H9 (cell line): ENCODE results near the gene MEI4. TPM values are rescaled to one million over a fixed set of nuclear protein-coding genes. Genes with fewer than 3 reads are reported as not detected.

Experiments
- DNase-seq: peaks from one replicate; pipeline ENCODE4 v3.0.0-alpha.2; 2017
- H2AFZ ChIP-seq: one replicate; pipeline ENCODE4 v1.6.1; 2013; ENCODE audit warnings: mild to moderate bottlenecking, low read length, control low read depth, moderate library complexity
- H2AK5ac ChIP-seq: 2 replicates; pipeline ENCODE4 v1.6.1; 2013; ENCODE audit warnings: low read length, control low read depth, mixed read lengths; ENCODE audit not compliant: insufficient read length
- H2BK120ac ChIP-seq: one replicate; pipeline ENCODE4 v1.6.1; 2013; ENCODE audit warnings: low read depth, mild to moderate bottlenecking, low read length, control low read depth, inconsistent platforms; ENCODE audit not compliant: poor library complexity, severe bottlenecking
- H2BK12ac ChIP-seq: 2 replicates; pipeline ENCODE4 v1.6.1; 2013; ENCODE audit warnings: low read length, control low read depth, mixed read lengths, low read depth; ENCODE audit not compliant: insufficient read length
- H2BK15ac ChIP-seq: 2 replicates; pipeline ENCODE4 v1.6.1; 2013; ENCODE audit warnings: low read depth, low read length, control low read depth
- H2BK20ac ChIP-seq: one replicate; pipeline ENCODE4 v1.6.1; 2013; ENCODE audit warnings: low read depth, mild to moderate bottlenecking, low read length, control low read depth, inconsistent platforms; ENCODE audit not compliant: poor library complexity, severe bottlenecking
- H2BK5ac ChIP-seq: 2 replicates; pipeline ENCODE4 v1.6.1; 2013; ENCODE audit warnings: low read length, control low read depth, mixed read lengths; ENCODE audit not compliant: insufficient read length
- H3K14ac ChIP-seq: 2 replicates; pipeline ENCODE4 v1.6.1; 2013; ENCODE audit warnings: low read length, control low read depth; ENCODE audit not compliant: insufficient read depth
- H3K18ac ChIP-seq: 2 replicates; pipeline ENCODE4 v1.6.1; 2013; ENCODE audit warnings: low read depth, mild to moderate bottlenecking, mixed read lengths, low read length, control low read depth; ENCODE audit not compliant: insufficient read length
- H3K23ac ChIP-seq: 2 replicates; pipeline ENCODE4 v1.6.1; 2013; ENCODE audit warnings: low read length, control low read depth, mixed read lengths, low read depth; ENCODE audit not compliant: insufficient read length
- H3K23me2 ChIP-seq: 2 replicates; pipeline ENCODE4 v1.6.1; 2013; ENCODE audit warnings: low read depth, mild to moderate bottlenecking, mixed read lengths, low read length, control low read depth; ENCODE audit not compliant: insufficient read length, poor library complexity, severe bottlenecking
- H3K27ac ChIP-seq: 2 replicates; pipeline ENCODE4 v1.5.1; 2013; ENCODE audit warnings: low read length, control low read depth, mixed read lengths, low read depth; ENCODE audit not compliant: insufficient read length
- H3K27me3 ChIP-seq: 2 replicates; pipeline ENCODE4 v1.6.1; 2013; ENCODE audit warnings: low read length, control low read depth, inconsistent platforms; ENCODE audit not compliant: insufficient read depth
- H3K4ac ChIP-seq: 2 replicates; pipeline ENCODE4 v1.6.1; 2013; ENCODE audit warnings: low read depth, mild to moderate bottlenecking, control low read depth, inconsistent platforms, low read length, moderate library complexity
- H3K4me1 ChIP-seq: 2 replicates; pipeline ENCODE4 v1.6.1; 2013; ENCODE audit warnings: low read length, control low read depth, inconsistent platforms; ENCODE audit not compliant: insufficient read depth
- H3K4me2 ChIP-seq: 2 replicates; pipeline ENCODE4 v1.6.1; 2013; ENCODE audit warnings: low read length, control low read depth, mixed read lengths; ENCODE audit not compliant: insufficient read length, insufficient read depth
- H3K56ac ChIP-seq: 2 replicates; pipeline ENCODE4 v1.6.1; 2013; ENCODE audit warnings: low read depth, mild to moderate bottlenecking, mixed read lengths, low read length, control low read depth; ENCODE audit not compliant: insufficient read length
- H3K79me1 ChIP-seq: 2 replicates; pipeline ENCODE4 v1.6.1; 2013; ENCODE audit warnings: low read depth, mild to moderate bottlenecking, moderate library complexity, low read length, control low read depth, inconsistent platforms; ENCODE audit not compliant: insufficient read depth, poor library complexity, severe bottlenecking
- H3K79me2 ChIP-seq: 2 replicates; pipeline ENCODE4 v1.6.1; 2013; ENCODE audit warnings: low read length, control low read depth, inconsistent platforms; ENCODE audit not compliant: insufficient read depth
- H3K9ac ChIP-seq: 2 replicates; pipeline ENCODE4 v1.6.1; 2013; ENCODE audit warnings: low read length, control low read depth, mixed read lengths; ENCODE audit not compliant: insufficient read length; ENCODE audit errors: extremely low read depth
- H3K9me3 ChIP-seq: one replicate; pipeline ENCODE4 v1.6.1; 2013; ENCODE audit warnings: low read depth, low read length, inconsistent platforms; ENCODE audit not compliant: control insufficient read depth
- H3T11ph ChIP-seq: one replicate; pipeline ENCODE4 v1.6.1; 2013; ENCODE audit warnings: mild to moderate bottlenecking, low read length, control low read depth, inconsistent platforms
- H4K20me1 ChIP-seq: one replicate; pipeline ENCODE4 v1.6.1; 2013; ENCODE audit not compliant: control insufficient read depth, insufficient read length, insufficient read depth
- H4K5ac ChIP-seq: 2 replicates; pipeline ENCODE4 v1.6.1; 2013; ENCODE audit warnings: low read depth, mild to moderate bottlenecking, mixed read lengths, low read length, control low read depth; ENCODE audit not compliant: insufficient read length
- H4K8ac ChIP-seq: replicated peaks from 2 replicates; pipeline ENCODE4 v1.6.1; 2013; ENCODE audit warnings: low read length, control low read depth, mixed read lengths, low read depth; ENCODE audit not compliant: insufficient read length
- H4K91ac ChIP-seq: 2 replicates; pipeline ENCODE4 v1.6.1; 2013; ENCODE audit warnings: low read depth, mild to moderate bottlenecking, moderate library complexity, mixed read lengths, low read length, control low read depth; ENCODE audit not compliant: insufficient read length
- H3K27ac Mint-ChIP-seq, 3 experiments: 2 replicates in 2 of 3; 3 replicates in 1 of 3; pipeline ENCODE4 v1.8.0; 2020 to 2021; ENCODE audit warnings: mixed read lengths in 3 of 3, mild to moderate bottlenecking in 1 of 3, moderate library complexity in 1 of 3
- H3K27me3 Mint-ChIP-seq: 2 replicates; pipeline ENCODE4 v1.8.0; 2021; ENCODE audit warnings: low read depth, mild to moderate bottlenecking, moderate library complexity, mixed read lengths
- H3K36me3 Mint-ChIP-seq, 3 experiments: 2 replicates in 2 of 3; 3 replicates in 1 of 3; pipeline ENCODE4 v1.8.0; 2020 to 2021; ENCODE audit warnings: low read depth in 3 of 3, mixed read lengths in 3 of 3; ENCODE audit not compliant: insufficient read depth in 1 of 3
- H3K4me1 Mint-ChIP-seq, 2 experiments: 2 replicates each; pipeline ENCODE4 v1.8.0; 2020; ENCODE audit warnings: mixed read lengths in 2 of 2
- H3K4me3 Mint-ChIP-seq, 2 experiments: 2 replicates in 1 of 2; 3 replicates in 1 of 2; pipeline ENCODE4 v1.8.0; 2020 to 2021; ENCODE audit warnings: mild to moderate bottlenecking in 2 of 2, mixed read lengths in 2 of 2, moderate library complexity in 1 of 2
- H3K9me3 Mint-ChIP-seq, 2 experiments: 2 replicates in 1 of 2; 3 replicates in 1 of 2; pipeline ENCODE4 v1.8.0; 2020; ENCODE audit warnings: mild to moderate bottlenecking in 2 of 2, mixed read lengths in 2 of 2, moderate library complexity in 1 of 2
- CTCF ChIP-seq: fragments of 200-600 bp; sonication (generic); conservative IDR thresholded peaks from 3 replicates; pipeline ENCODE4 v1.8.0; 2021; ENCODE audit warnings: antibody characterized with exemption, mild to moderate bottlenecking
- total RNA-seq: library from RNA; stranded (reverse); gene quantifications from 2 replicates; pipeline ENCODE4 v1.2.1, GENCODE V29; 2021

Gene MEI4
- total RNA-seq, 1 experiment from 2014 or later, result 0.55 TPM

- Histone ChIP-seq H2BK12ac (no peak overlapping the region), H3T11ph (no peak overlapping the region), H4K20me1 (no peaks in the 10 kb centered on the region), H3K79me2 (no peaks in the 10 kb centered on the region), H3K23ac (no peak overlapping the region), H2BK20ac (no peak overlapping the region), H3K4me2 (no peak overlapping the region), H2BK5ac (no peak overlapping the region), H3K9ac (no peak overlapping the region), H2BK15ac (no peak overlapping the region), H3K4ac (no peak overlapping the region), H4K8ac (no peak overlapping the region), H3K14ac (no peak overlapping the region), H3K4me1 (no peaks in the 10 kb centered on the region), H4K5ac (no peak overlapping the region), H3K56ac (no peak overlapping the region), H3K23me2 (no peaks in the 10 kb centered on the region), H3K27me3 (no peaks in the 10 kb centered on the region), H4K91ac (no peak overlapping the region), H2AFZ (no peak overlapping the region), H2BK120ac (no peak overlapping the region), H3K79me1 (no peaks in the 10 kb centered on the region), H3K27ac (no peak overlapping the region), H3K9me3 (no peaks in the 10 kb centered on the region), H3K18ac (no peak overlapping the region), H2AK5ac (no peak overlapping the region)
- no peaks in the 10 kb centered on the region for H3K36me3 Mint-ChIP-seq
- no peak overlapping the region for H3K4me3 Mint-ChIP-seq
- no peak for DNase-seq
- TF ChIP-seq CTCF, result no peak
- no peaks in the 10 kb centered on the region for H3K4me1 Mint-ChIP-seq
- H3K27ac Mint-ChIP-seq, result no peak overlapping the region
- no peaks in the 10 kb centered on the region for H3K27me3 Mint-ChIP-seq
- H3K9me3 Mint-ChIP-seq, result no peaks in the 10 kb centered on the region; a peak in 1 of 5 replicates
These were observed 200.6 kb downstream of the MEI4 start for GRCh38 chr6:77853401-77853800.
